Vagina (tissue), 2 donors: ENCODE results near the gene GID8. TPM values are rescaled to one million over a fixed set of nuclear protein-coding genes. Genes with fewer than 3 reads are reported as not detected.

ENCODE experiments used
- DNase-seq, 2 donors: peaks; one replicate each; pipeline ENCODE4 v3.0.0-alpha.2; 2017; ENCODE audit errors: extremely low spot score in 2 of 2
- H3K27ac ChIP-seq: fragments of 200-600 bp; sonication (generic); one replicate; pipeline ENCODE4 v1.5.1; 2019
- H3K27me3 ChIP-seq: fragments of 200-600 bp; sonication (generic); one replicate; pipeline ENCODE4 v1.5.1; 2019
- H3K36me3 ChIP-seq, 2 donors: fragments of 200-600 bp; sonication (generic); one replicate each; pipeline ENCODE4 v1.5.1; 2017 to 2019
- H3K4me1 ChIP-seq: fragments of 200-600 bp; sonication (generic); one replicate; pipeline ENCODE4 v1.5.1; 2019
- H3K4me3 ChIP-seq, 2 donors: fragments of 200-600 bp; sonication (generic); 1 replicate in 1 of 2; 2 replicates in 1 of 2; pipeline ENCODE4 v1.5.1; 2016 to 2019
- H3K9me3 ChIP-seq: fragments of 200-600 bp; sonication (generic); one replicate; pipeline ENCODE4 v1.5.1; 2019
- POLR2A ChIP-seq, 2 donors: fragments of 450-650 bp; IDR thresholded peaks; one replicate each; pipeline ENCODE4 v1.6.1; 2017; ENCODE audit warnings: antibody characterized with exemption in 2 of 2, mild to moderate bottlenecking in 2 of 2, moderate library complexity in 2 of 2
- POLR2AphosphoS5 ChIP-seq, 2 donors: sonication (generic); formaldehyde crosslinking; IDR thresholded peaks; one replicate each; pipeline ENCODE4 v1.9.0; 2017; ENCODE audit warnings: antibody characterized with exemption in 2 of 2, mild to moderate bottlenecking in 2 of 2, low read depth in 1 of 2; ENCODE audit not compliant: insufficient read depth in 1 of 2
- intact Hi-C: fragments of 100-400 bp; cut with DNase I; formaldehyde crosslinking; loops from one replicate; pipeline ENCODE4 v1.15.1; 2023
- total RNA-seq: library from RNA; depleted of rRNA; stranded (reverse); fragments of >200 nt; gene quantifications from one replicate; pipeline ENCODE4 v1.2.3, GENCODE V29; 2016
- TF ChIP-seq, protein P1 (sequence below), 3 experiments: fragments of 450-650 bp in 2 of 3; fragments of 200-600 bp in 1 of 3; sonication (generic) in 1 of 3; IDR thresholded peaks; one replicate each; pipeline ENCODE4 v1.5.1; 2017 to 2019; ENCODE audit warnings: antibody characterized with exemption in 3 of 3, mild to moderate bottlenecking in 2 of 3, moderate library complexity in 2 of 3

The GID8 gene
- total RNA-seq, 1 donor from 2014 or later: 30.2 TPM

DNA sequence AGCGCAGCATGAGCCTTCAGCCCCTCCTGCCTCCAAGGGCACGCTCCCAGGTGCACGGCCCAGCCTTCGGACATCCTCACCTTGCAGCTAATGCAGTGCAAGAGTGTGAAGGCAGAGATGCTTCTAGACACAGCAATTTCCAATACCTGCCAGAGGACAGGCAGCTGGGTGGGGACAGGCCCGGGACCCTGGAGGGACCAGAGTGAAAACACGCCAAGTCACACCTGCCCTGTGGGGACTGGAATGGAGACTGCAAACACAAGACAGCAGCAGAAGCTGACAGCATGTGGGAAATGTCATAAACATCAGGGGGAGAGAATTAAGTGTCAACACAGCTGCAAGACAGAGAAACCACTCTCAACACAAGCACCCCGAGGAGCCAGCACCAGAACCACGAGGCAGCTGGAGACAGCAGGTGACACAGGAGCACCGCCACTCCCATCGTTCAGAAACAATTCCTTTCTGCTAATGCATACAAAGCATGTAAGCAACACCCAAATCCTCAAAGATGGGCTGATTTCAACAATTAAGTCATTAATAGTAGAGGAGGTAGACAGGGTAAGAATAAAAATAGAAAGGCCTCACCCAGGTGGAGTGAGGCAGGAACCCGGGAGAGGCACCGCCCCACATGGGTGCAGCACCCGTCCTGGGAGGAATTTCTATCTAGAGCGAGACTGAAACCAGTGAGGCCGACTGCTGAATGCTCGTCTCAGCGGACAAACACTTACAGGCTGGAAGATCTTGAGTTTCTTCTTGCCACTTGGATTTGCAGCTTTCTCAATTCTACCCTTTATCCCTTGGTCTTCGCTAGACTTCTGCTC lies 28.8 kb upstream of the GID8 start:
- Histone ChIP-seq H3K4me3 (no peak overlapping the region), H3K27ac (no peak overlapping the region), H3K4me1 (peaks cover 13% of the 10 kb centered on the region), H3K27me3 (no peaks in the 10 kb centered on the region), H3K36me3 (peaks cover 0 to 89% of the 10 kb centered on the region in 2 donors), H3K9me3 (no peaks in the 10 kb centered on the region)
- intact Hi-C loops: no loop called here
- DNase-seq: no peak
- TF ChIP-seq, protein P1, sequence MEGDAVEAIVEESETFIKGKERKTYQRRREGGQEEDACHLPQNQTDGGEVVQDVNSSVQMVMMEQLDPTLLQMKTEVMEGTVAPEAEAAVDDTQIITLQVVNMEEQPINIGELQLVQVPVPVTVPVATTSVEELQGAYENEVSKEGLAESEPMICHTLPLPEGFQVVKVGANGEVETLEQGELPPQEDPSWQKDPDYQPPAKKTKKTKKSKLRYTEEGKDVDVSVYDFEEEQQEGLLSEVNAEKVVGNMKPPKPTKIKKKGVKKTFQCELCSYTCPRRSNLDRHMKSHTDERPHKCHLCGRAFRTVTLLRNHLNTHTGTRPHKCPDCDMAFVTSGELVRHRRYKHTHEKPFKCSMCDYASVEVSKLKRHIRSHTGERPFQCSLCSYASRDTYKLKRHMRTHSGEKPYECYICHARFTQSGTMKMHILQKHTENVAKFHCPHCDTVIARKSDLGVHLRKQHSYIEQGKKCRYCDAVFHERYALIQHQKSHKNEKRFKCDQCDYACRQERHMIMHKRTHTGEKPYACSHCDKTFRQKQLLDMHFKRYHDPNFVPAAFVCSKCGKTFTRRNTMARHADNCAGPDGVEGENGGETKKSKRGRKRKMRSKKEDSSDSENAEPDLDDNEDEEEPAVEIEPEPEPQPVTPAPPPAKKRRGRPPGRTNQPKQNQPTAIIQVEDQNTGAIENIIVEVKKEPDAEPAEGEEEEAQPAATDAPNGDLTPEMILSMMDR (IDR thresholded peaks at IDR 0.05): no peak
- no peak for TF ChIP-seq POLR2A (IDR thresholded peaks at IDR 0.05)
- TF ChIP-seq POLR2AphosphoS5 (IDR thresholded peaks at IDR 0.05; ENCODE audit: insufficient read depth in 1 of 2, low read depth in 1 of 2): no peak

DNA sequence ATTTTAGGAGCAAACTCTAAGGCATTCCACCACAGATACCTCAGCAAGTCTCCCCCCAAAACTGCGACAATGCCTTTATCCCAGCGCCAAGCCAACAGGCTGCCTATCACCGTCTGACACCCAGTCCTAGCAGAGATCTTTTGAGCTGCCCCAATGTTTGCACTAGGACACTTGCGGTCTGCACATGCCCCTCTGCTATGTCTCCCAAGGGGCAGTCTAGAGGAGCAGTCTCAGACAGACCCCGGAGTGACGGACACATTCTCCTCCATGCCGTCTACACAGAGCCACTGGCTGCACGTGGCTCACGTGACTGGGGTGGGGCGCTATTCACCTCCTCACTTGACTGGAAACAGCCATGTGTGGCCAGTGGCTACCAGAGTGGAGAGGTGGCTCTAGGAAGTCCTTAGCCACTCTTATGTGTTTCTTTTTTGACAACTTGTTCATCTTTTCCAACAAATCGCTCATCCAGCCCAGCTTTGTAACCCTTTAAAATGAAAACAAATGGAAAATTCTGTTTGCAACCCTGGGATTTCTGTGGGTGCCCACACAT lies 27.7 kb upstream of the GID8 start:
- peaks cover 0 to 78% of the 10 kb centered on the region in 2 donors for H3K36me3 ChIP-seq
- H3K4me1 ChIP-seq: peaks cover 24% of the 10 kb centered on the region
- TF ChIP-seq POLR2AphosphoS5 (IDR thresholded peaks at IDR 0.05; ENCODE audit: insufficient read depth in 1 of 2, low read depth in 1 of 2) (no peak), POLR2A (IDR thresholded peaks at IDR 0.05) (no peak)
- TF ChIP-seq, protein P1 (IDR thresholded peaks at IDR 0.05): no peak
- H3K27ac ChIP-seq: no peak overlapping the region
- DNase-seq: no peak
- no peaks in the 10 kb centered on the region for H3K27me3 ChIP-seq
- no peak overlapping the region for H3K4me3 ChIP-seq
- intact Hi-C loops: no loop called here
- H3K9me3 ChIP-seq: no peaks in the 10 kb centered on the region

DNA sequence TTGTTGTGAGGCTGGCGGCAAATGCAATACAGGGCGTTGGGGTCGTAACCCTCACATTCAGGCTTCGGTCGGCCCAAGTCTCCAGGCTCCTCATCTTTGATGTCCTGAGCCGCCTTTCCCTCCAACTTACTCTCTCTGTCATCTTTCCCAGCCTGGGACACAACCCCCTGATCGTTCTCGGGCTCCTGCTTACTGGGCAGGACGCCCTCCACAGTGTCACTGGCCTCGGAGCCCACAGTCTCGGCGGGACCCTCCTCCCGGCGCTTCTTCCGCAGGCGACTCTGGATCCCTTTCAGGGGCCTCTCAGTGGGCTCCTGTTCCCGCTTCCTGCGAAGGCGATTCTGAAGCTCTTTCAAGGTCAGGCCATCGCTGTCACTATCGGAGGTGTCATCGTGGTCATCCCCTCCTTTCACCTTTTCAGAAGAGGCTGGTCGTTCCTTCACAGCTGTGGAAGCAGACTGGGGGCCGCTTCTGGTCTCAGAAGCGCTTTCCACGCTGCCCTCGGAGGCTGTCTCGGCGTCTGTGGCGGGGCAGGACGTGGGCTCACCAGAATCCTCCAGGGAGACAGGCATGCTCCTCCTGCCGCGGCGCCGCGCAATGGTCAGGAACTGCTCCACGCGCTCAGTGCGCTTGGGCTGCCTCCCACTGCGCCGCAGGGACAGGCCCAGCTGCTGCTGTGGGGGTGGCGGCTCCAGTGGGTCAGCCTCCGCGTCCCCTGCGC lies 27.0 kb upstream of the GID8 start:
- TF ChIP-seq, protein P1 (IDR thresholded peaks at IDR 0.05): no peak
- TF ChIP-seq POLR2A (IDR thresholded peaks at IDR 0.05): no peak
- TF ChIP-seq POLR2AphosphoS5 (IDR thresholded peaks at IDR 0.05; ENCODE audit: insufficient read depth in 1 of 2, low read depth in 1 of 2): no peak
- intact Hi-C loops: no loop called here

DNA sequence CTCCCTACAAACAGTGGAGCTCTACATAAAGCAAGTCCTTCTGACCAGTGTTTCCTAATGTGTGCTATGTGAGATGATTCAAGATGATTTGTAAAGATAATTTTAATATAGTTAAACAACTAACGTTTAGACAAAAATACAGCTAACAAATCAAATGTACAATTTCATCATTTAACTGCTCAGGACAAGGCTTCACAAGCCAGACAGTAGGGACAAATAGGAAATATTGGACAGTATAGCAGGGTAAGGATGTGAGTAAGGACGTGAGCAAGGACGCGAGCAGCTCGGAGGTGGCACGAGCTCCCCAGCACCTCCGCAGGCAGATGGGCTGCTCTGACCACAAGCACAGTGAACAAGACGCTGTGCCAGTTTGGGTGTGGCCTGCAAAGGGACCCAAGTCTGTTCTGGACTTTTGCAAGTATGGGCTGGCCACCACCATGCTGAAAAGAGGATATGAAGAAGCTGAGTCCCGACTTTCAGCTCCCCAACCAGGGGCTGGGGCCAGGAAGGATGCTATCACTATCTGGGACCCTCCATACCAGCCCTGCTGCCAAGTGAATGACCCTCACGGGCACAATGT lies 26.2 kb upstream of the GID8 start:
- Histone ChIP-seq H3K27me3 (no peaks in the 10 kb centered on the region), H3K9me3 (no peaks in the 10 kb centered on the region), H3K4me1 (peaks cover 39% of the 10 kb centered on the region), H3K4me3 (no peak overlapping the region), H3K27ac (no peak overlapping the region), H3K36me3 (peaks cover 0 to 63% of the 10 kb centered on the region in 2 donors)
- DNase-seq: no peak
- intact Hi-C loops: no loop called here
- TF ChIP-seq, protein P1 (IDR thresholded peaks at IDR 0.05): no peak
- TF ChIP-seq POLR2A (IDR thresholded peaks at IDR 0.05) (no peak), POLR2AphosphoS5 (IDR thresholded peaks at IDR 0.05; ENCODE audit: insufficient read depth in 1 of 2, low read depth in 1 of 2) (no peak)

More for the DNA sequence above, 27.0 kb upstream of the GID8 start:
- H3K27ac ChIP-seq: no peak overlapping the region
- no peaks in the 10 kb centered on the region for H3K9me3 ChIP-seq
- H3K27me3 ChIP-seq: no peaks in the 10 kb centered on the region
- no peak overlapping the region for H3K4me3 ChIP-seq
- peaks cover 31% of the 10 kb centered on the region for H3K4me1 ChIP-seq
- DNase-seq: no peak
- peaks cover 0 to 71% of the 10 kb centered on the region in 2 donors for H3K36me3 ChIP-seq
